ENCODE measurements around the gene C1QTNF3. TPM values are rescaled to one million over a fixed set of nuclear protein-coding genes. Genes with fewer than 3 reads are reported as not detected.

Gene C1QTNF3
- total RNA-seq, 1 experiment from 2014 or later, result 0.59 TPM

GRCh38 chr5:34058532-34058931 is 15.5 kb upstream of the C1QTNF3 start:
- no peaks in the 10 kb centered on the region for H3K27me3 ChIP-seq (ENCODE audit: control insufficient read depth, insufficient read depth, low read length)
- H3K36me3 ChIP-seq (replicated peaks; ENCODE audit: control insufficient read depth, insufficient read depth, low read length), result no peaks in the 10 kb centered on the region; the same call in 1 of the 2 replicates
- no peak overlapping the region for H3K4me3 ChIP-seq (ENCODE audit: insufficient read depth, low read depth, low read length)
- no peak for DNase-seq

DNA sequence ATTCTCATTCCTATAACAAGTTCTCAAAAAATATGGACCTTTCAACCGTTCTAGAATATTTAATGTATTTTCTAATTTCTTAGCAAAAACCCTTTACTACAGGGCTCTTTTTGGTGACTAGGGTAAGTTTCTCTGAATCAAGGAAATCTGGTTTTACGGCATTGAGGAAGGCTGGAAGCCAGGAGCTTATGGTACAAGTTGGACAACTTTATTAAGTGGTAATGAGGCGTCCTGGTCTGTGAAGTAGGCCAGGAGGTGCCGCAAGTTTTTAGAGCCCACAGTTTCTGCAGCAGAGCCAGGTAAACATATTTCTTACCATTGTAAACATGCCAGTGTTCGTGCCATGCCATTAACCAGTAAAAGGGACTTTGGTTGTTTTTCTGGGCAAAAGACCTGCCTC is 14.6 kb upstream of the C1QTNF3 start:
- H3K36me3 ChIP-seq (replicated peaks; ENCODE audit: control insufficient read depth, insufficient read depth, low read length), result no peaks in the 10 kb centered on the region; the same call in 1 of the 2 replicates

GRCh38 chr5:34057118-34057517 is 14.1 kb upstream of the C1QTNF3 start:
- H3K27me3 ChIP-seq (ENCODE audit: control insufficient read depth, insufficient read depth, low read length), result no peaks in the 10 kb centered on the region
- H3K4me3 ChIP-seq (ENCODE audit: insufficient read depth, low read depth, low read length), result no peak overlapping the region
- H3K36me3 ChIP-seq (replicated peaks; ENCODE audit: control insufficient read depth, insufficient read depth, low read length), result no peaks in the 10 kb centered on the region; the same call in 1 of the 2 replicates
- DNase-seq, result no peak

More for the DNA sequence above, 14.6 kb upstream of the C1QTNF3 start:
- no peak overlapping the region for H3K4me3 ChIP-seq (ENCODE audit: insufficient read depth, low read depth, low read length)
- no peaks in the 10 kb centered on the region for H3K27me3 ChIP-seq (ENCODE audit: control insufficient read depth, insufficient read depth, low read length)
- DNase-seq, result no peak

DNA sequence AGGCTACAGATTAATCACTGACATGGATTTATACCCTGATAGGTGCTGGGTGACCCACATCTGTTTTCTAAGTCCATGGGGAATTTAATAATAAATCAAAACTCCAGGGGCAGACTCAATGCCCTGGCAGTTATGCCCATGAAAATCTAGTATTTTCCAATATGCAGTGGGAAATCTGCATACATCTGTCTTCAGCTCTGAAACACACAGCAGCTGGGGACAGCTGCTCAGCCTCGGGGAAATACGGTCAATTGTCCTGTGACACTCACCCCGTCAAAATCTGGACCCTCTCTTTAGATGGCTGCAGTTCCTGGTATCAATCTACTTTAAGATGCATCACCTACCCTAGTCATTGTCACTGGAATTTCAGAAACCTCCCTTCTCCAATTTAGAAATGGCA is 12.7 kb upstream of the C1QTNF3 start:
- no peak for DNase-seq
- no peak overlapping the region for H3K4me3 ChIP-seq (ENCODE audit: insufficient read depth, low read depth, low read length)
- H3K27me3 ChIP-seq (ENCODE audit: control insufficient read depth, insufficient read depth, low read length), result no peaks in the 10 kb centered on the region
- no peaks in the 10 kb centered on the region for H3K36me3 ChIP-seq (replicated peaks; ENCODE audit: control insufficient read depth, insufficient read depth, low read length)

DNA sequence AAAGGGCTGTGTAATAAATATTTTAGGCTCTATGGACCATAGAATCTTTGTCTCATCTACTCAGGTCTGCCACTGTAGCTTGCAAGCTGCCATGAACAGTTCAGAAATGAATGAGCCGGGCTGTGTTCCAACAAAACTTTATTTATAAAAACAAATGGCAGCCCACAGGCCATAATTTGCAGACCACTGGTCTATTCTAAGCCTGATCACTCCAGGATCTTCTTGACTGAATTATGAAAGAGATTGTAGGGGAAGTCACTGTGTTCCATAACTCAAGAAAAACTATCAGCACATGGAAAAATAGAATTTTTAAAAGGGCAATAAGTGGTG is 11.4 kb upstream of the C1QTNF3 start:
- no peak for DNase-seq
- Histone ChIP-seq H3K27me3 (ENCODE audit: control insufficient read depth, insufficient read depth, low read length) (no peaks in the 10 kb centered on the region), H3K4me3 (ENCODE audit: insufficient read depth, low read depth, low read length) (no peak overlapping the region), H3K36me3 (replicated peaks; ENCODE audit: control insufficient read depth, insufficient read depth, low read length) (no peaks in the 10 kb centered on the region)

- Histone ChIP-seq H3K27me3 (ENCODE audit: control insufficient read depth, insufficient read depth, low read length) (no peaks in the 10 kb centered on the region), H3K36me3 (replicated peaks; ENCODE audit: control insufficient read depth, insufficient read depth, low read length) (no peaks in the 10 kb centered on the region), H3K4me3 (ENCODE audit: insufficient read depth, low read depth, low read length) (no peak overlapping the region)
- DNase-seq, result no peak
These were observed 10.8 kb upstream of the C1QTNF3 start for GRCh38 chr5:34053571-34054399.

DNA sequence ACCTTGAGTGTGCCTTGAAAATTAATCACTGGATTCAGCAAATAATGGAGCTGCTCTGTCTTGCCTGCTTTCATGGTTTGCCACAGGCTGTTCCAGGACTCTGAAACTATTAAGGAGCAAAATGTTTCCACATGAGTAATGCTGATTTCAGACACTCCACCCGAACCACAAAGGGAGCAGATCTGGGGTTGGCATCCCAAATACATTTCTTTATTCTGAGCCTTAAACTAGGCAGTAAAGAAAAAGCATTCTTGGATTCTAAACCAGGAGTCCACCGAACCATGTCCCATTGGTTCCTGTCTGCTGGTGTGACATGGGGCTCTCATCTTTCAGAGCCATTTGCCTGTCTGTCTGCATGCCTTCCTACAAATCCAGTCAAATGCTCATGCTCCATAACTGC is 10.1 kb upstream of the C1QTNF3 start:
- no peaks in the 10 kb centered on the region for H3K36me3 ChIP-seq (replicated peaks; ENCODE audit: control insufficient read depth, insufficient read depth, low read length)
- H3K4me3 ChIP-seq (ENCODE audit: insufficient read depth, low read depth, low read length), result no peak overlapping the region
- no peaks in the 10 kb centered on the region for H3K27me3 ChIP-seq (ENCODE audit: control insufficient read depth, insufficient read depth, low read length)
- DNase-seq, result no peak

GRCh38 chr5:34051374-34051980 is 8.5 kb upstream of the C1QTNF3 start:
- no peaks in the 10 kb centered on the region for H3K36me3 ChIP-seq (replicated peaks; ENCODE audit: control insufficient read depth, insufficient read depth, low read length)
- H3K4me3 ChIP-seq (ENCODE audit: insufficient read depth, low read depth, low read length), result no peak overlapping the region
- no peak for DNase-seq
- no peaks in the 10 kb centered on the region for H3K27me3 ChIP-seq (ENCODE audit: control insufficient read depth, insufficient read depth, low read length)

- Histone ChIP-seq H3K27me3 (ENCODE audit: control insufficient read depth, insufficient read depth, low read length) (no peaks in the 10 kb centered on the region), H3K36me3 (replicated peaks; ENCODE audit: control insufficient read depth, insufficient read depth, low read length) (no peaks in the 10 kb centered on the region), H3K4me3 (ENCODE audit: insufficient read depth, low read depth, low read length) (no peak overlapping the region)
- DNase-seq, result no peak
These were observed 5.0 kb upstream of the C1QTNF3 start for GRCh38 chr5:34047774-34048572.

DNA sequence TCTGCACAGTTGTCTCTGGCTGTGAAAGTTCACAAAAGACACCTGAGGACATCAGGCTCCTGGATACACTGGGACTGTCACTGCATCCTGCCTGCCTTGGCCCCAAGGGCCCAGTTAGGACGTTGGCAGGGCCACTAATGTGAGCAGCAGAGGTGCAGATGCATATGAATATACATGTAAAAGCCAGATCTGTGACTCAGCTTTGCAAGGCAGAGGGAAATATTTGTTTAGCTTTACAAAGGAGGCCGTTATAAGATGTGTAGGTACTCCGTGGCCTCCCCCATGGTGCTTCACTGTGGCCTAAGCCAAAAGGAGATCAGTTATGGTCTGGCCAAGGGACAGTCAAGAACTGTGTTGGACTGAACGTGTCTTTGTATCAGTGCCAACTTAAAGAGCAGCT is 4.1 kb upstream of the C1QTNF3 start:
- Histone ChIP-seq H3K27me3 (ENCODE audit: control insufficient read depth, insufficient read depth, low read length) (no peaks in the 10 kb centered on the region), H3K36me3 (replicated peaks; ENCODE audit: control insufficient read depth, insufficient read depth, low read length) (no peaks in the 10 kb centered on the region), H3K4me3 (ENCODE audit: insufficient read depth, low read depth, low read length) (no peak overlapping the region)
- no peak for DNase-seq

DNA sequence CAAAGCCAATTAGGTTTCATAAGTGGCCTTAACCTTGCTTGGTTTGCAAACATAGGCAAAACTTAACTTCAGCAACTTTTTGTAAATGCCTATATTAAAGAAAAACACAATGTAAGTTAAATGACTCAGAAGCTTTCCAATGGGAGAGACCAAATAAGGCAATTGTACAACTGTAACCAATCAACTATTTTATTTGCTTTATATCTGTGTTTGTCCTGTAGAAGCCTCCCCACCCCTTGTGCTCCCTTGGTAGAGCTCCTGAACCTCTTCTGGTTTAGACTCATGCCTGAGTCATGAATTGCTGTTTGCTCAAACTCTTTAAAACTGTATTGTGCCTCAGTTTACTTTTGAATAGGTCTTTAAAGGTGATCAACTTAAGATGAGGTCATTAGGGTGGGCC is 3.0 kb upstream of the C1QTNF3 start:
- Histone ChIP-seq H3K27me3 (ENCODE audit: control insufficient read depth, insufficient read depth, low read length) (no peaks in the 10 kb centered on the region), H3K36me3 (replicated peaks; ENCODE audit: control insufficient read depth, insufficient read depth, low read length) (no peaks in the 10 kb centered on the region), H3K4me3 (ENCODE audit: insufficient read depth, low read depth, low read length) (no peak overlapping the region)
- no peak for DNase-seq

DNA sequence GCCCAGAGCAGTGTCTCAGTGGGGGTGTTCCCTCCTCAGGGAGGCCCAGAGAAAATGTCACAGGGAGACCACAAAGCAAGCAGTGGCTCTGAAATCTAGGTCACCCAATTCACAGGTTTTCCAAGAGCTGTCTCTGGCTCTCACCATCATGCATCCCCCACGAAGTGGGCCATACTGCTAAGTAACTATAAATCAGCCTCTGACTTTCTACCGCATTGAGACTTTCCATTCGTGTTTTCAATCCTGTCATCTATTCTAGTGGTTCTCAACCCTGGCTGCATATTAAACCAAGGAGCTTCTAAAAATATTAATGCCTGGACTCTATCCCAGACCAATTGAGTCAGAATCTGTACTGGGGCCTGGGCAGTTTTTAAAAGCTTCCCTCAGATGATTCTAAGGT is 2.0 kb upstream of the C1QTNF3 start:
- DNase-seq, result no peak
- Histone ChIP-seq H3K27me3 (ENCODE audit: control insufficient read depth, insufficient read depth, low read length) (no peaks in the 10 kb centered on the region), H3K4me3 (ENCODE audit: insufficient read depth, low read depth, low read length) (no peak overlapping the region), H3K36me3 (replicated peaks; ENCODE audit: control insufficient read depth, insufficient read depth, low read length) (no peaks in the 10 kb centered on the region)

GRCh38 chr5:34042321-34042720 is 692 bp downstream of the C1QTNF3 start:
- no peaks in the 10 kb centered on the region for H3K27me3 ChIP-seq (ENCODE audit: control insufficient read depth, insufficient read depth, low read length)
- DNase-seq, result no peak
- H3K4me3 ChIP-seq (ENCODE audit: insufficient read depth, low read depth, low read length), result no peak overlapping the region
- no peaks in the 10 kb centered on the region for H3K36me3 ChIP-seq (replicated peaks; ENCODE audit: control insufficient read depth, insufficient read depth, low read length)

- Histone ChIP-seq H3K4me3 (ENCODE audit: insufficient read depth, low read depth, low read length) (no peak overlapping the region), H3K36me3 (replicated peaks; ENCODE audit: control insufficient read depth, insufficient read depth, low read length) (no peaks in the 10 kb centered on the region), H3K27me3 (ENCODE audit: control insufficient read depth, insufficient read depth, low read length) (no peaks in the 10 kb centered on the region)
- no peak for DNase-seq
These were observed 1.6 kb downstream of the C1QTNF3 start for GRCh38 chr5:34041247-34041972.

All from H7 (cell line).